ENCODE data around the gene MPG.

Gene MPG

GRCh38 chr16:89391-90302 lies 11.6 kb downstream of the MPG start:
- FAIRE-seq (no peak), DNase-seq (ENCODE audit: insufficient read length, low spot score) (no peak)
- TF ChIP-seq POLR2A (IDR thresholded peaks at IDR 0.05; ENCODE audit: low read depth, low read length): no peak

DNA sequence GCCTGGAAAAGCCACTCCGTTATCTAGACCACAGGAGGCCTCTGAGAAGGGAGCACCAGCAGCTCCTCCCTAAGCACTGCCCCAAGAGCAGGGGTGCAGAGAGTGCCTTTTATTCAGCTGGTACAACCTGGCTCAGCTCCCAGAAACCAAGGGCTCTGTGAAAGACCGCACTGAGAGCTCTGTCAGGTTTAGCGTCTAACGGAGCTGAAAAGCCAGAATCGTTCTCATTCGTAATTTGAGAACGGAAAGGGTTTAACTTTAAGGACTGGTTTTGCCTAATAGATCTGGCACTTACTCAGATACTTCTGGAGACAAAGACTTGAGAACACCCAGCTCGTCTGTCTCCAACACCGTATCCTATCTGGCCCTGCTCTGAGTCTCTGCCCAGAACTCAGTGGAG lies 13.5 kb downstream of the MPG start:
- DNase-seq (ENCODE audit: insufficient read length, low spot score): no peak
- FAIRE-seq: no peak
- no peak for TF ChIP-seq POLR2A (IDR thresholded peaks at IDR 0.05; ENCODE audit: low read depth, low read length)

DNA sequence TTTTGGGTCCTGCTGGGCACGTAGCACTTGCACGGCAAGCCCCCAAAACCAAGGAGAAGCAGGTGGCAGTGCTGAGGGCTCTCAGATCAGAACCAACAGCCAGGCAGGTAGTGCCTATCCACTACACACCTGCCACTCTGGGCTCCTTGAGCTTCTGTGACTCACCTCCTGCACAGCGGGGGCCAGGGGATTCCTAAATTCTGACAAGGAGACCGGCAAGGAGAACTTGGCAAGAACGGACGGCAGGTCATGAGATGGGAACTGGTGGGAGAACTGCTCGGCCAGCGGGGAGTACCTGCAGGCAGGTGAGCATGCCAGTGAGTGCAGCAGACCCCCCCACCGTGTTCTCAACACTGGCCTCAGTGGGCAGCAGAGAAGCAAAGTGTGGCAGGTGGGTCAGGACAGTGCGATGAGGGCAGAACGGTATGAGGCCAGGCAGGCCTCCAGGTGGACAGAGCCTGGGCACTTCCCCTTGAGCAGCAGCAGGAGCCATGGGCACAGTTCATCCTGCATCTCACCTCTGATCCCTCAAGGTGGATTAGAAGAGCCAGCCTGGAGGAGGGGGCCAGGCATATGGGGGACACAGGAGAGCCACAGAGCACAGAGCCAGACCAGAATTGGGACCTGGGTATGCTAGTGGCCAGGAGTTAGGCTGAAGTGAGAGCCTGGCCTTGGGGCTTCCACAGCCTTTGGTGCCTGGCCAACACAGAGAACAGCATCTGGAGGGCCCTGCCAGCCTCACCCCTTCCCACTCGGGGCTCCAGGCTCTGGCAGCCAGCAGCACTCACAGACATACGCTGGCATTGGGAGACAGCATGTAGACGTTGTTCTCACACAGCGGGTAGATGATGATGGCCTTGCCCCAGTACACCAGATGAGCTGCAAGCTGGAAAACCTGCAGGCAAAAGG lies 14.7 kb downstream of the MPG start:
- DNase-seq (ENCODE audit: insufficient read length, low spot score) (no peak), FAIRE-seq (no peak)

DNA sequence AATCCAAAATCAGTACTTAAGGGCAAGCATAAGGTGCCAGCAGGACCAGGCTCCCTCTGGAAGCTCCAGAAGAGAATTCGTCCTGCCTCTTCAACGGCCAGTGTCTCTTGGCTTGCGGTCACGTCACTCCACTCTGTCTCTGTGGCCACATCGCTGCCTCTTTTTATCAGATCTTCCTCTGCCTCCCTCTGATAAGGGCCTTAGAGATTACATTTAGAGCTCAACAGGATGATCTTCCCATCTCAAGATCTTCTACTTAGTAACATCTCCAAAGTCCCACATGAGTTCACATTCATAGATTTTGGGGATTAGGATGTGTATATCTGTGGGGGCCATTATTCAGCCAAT lies 16.9 kb downstream of the MPG start:
- no peak for TF ChIP-seq POLR2A (IDR thresholded peaks at IDR 0.05; ENCODE audit: low read depth, low read length)
- FAIRE-seq (no peak), DNase-seq (ENCODE audit: insufficient read length, low spot score) (no peak)

More for the DNA sequence above, 14.7 kb downstream of the MPG start:
- TF ChIP-seq POLR2A (IDR thresholded peaks at IDR 0.05; ENCODE audit: low read depth, low read length): no peak

- no peak for TF ChIP-seq POLR2A (IDR thresholded peaks at IDR 0.05; ENCODE audit: low read depth, low read length)
- peak; percentile 91 for DNase-seq (ENCODE audit: insufficient read length, low spot score)
- peak; percentile 15 for FAIRE-seq
Observed at GRCh38 chr16:96935-97381, 18.9 kb downstream of the MPG start.

GRCh38 chr16:97822-98221 lies 19.8 kb downstream of the MPG start:
- TF ChIP-seq POLR2A (IDR thresholded peaks at IDR 0.05; ENCODE audit: low read depth, low read length): no peak
- DNase-seq (ENCODE audit: insufficient read length, low spot score) (peak; percentile 87), FAIRE-seq (no peak)

GRCh38 chr16:100989-101388 lies 23.0 kb downstream of the MPG start:
- TF ChIP-seq POLR2A (IDR thresholded peaks at IDR 0.05; ENCODE audit: low read depth, low read length): no peak
- FAIRE-seq: no peak

GRCh38 chr16:101586-101985 lies 23.6 kb downstream of the MPG start:
- FAIRE-seq (no peak), DNase-seq (ENCODE audit: insufficient read length, low spot score) (no peak)
- TF ChIP-seq POLR2A (IDR thresholded peaks at IDR 0.05; ENCODE audit: low read depth, low read length): no peak

More at GRCh38 chr16:100989-101388, 23.0 kb downstream of the MPG start:
- DNase-seq (ENCODE audit: insufficient read length, low spot score): no peak

DNA sequence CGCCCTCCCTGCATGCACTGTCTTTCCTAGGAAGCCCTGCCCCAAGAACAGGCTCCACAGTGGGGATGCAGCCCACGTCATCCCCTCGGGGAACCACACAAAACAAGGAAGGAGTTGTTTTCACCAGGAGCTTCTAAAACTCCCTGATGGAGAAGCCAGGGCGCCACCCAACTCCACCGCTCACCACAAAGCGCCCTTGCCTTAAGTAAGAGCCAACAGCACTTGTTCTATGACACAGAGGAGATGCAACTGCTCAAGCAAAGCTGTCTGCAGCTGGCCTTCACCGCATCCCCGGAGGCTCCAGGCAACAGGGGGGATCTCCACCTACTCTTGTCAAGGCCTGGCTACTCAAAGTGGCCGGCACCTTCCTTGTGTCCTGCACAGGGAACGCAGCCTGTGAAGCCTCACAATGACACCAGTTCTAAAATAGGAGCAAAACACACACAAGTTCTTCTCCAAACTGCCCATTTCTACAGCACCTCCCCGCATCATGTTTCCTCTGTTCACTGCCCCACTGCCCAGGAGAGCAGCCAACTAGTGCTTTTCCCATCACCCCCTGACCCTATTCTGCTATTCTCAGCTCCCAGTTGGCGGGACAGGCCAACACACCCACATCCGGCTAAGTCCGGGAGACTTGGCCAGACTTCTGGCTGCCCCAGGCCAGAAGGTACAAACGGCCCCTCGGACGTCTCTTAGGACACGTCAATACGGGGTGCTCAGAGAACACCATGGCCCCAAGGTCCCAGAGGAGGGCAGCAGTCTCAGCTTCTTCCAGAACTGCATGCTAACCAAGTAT lies 24.2 kb downstream of the MPG start:
- FAIRE-seq (no peak), DNase-seq (ENCODE audit: insufficient read length, low spot score) (no peak)
- TF ChIP-seq POLR2A (IDR thresholded peaks at IDR 0.05; ENCODE audit: low read depth, low read length): no peak

GRCh38 chr16:104355-104754 lies 26.3 kb downstream of the MPG start:
- DNase-seq (ENCODE audit: insufficient read length, low spot score): no peak
- FAIRE-seq: no peak
- TF ChIP-seq POLR2A (IDR thresholded peaks at IDR 0.05; ENCODE audit: low read depth, low read length): no peak

GRCh38 chr16:104928-105327 lies 26.9 kb downstream of the MPG start:
- no peak for DNase-seq (ENCODE audit: insufficient read length, low spot score)
- FAIRE-seq: no peak
- TF ChIP-seq POLR2A (IDR thresholded peaks at IDR 0.05; ENCODE audit: low read depth, low read length): no peak

DNA sequence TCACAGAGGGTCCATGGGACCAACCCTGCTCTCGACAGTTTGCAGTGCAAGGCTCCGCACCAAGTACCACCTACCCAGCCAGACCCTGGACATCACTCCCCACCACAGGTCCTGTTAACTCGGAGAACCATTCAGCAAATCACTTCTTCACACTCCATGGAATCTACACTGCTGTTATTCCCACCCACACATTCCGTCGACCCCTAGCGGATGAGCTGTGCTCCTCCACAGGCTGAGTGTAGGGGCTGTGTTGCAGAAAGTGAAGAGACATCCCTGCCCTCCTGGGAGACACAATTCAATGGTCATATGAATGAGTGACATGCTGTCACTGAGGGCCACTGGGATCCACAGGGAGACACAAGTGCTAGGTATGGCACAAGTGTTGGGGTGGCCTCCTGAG lies 27.5 kb downstream of the MPG start:
- no peak for TF ChIP-seq POLR2A (IDR thresholded peaks at IDR 0.05; ENCODE audit: low read depth, low read length)
- no peak for DNase-seq (ENCODE audit: insufficient read length, low spot score)
- FAIRE-seq: no peak

GRCh38 chr16:106623-107324 lies 28.7 kb downstream of the MPG start:
- FAIRE-seq (peak; percentile 66), DNase-seq (ENCODE audit: insufficient read length, low spot score) (peak; percentile 70)
- no peak for TF ChIP-seq POLR2A (IDR thresholded peaks at IDR 0.05; ENCODE audit: low read depth, low read length)
